NCI-H2227 (cell line): Measurements from ENCODE around the gene UNC119B.
A peak's percentile ranks its signal among the peaks of the same experiment; 100 is the strongest.
"Not testable (repeated sequence)": the region's sequence is repeated elsewhere in the genome, so short reads cannot be mapped to it uniquely, and the experiment has no call there.

Experiments used
- DNase-seq: peaks from one replicate; lab custom pipeline; 2025; ENCODE audit not compliant: unreplicated experiment; lab: John Stamatoyannopoulos, UW

Gene UNC119B

DNA sequence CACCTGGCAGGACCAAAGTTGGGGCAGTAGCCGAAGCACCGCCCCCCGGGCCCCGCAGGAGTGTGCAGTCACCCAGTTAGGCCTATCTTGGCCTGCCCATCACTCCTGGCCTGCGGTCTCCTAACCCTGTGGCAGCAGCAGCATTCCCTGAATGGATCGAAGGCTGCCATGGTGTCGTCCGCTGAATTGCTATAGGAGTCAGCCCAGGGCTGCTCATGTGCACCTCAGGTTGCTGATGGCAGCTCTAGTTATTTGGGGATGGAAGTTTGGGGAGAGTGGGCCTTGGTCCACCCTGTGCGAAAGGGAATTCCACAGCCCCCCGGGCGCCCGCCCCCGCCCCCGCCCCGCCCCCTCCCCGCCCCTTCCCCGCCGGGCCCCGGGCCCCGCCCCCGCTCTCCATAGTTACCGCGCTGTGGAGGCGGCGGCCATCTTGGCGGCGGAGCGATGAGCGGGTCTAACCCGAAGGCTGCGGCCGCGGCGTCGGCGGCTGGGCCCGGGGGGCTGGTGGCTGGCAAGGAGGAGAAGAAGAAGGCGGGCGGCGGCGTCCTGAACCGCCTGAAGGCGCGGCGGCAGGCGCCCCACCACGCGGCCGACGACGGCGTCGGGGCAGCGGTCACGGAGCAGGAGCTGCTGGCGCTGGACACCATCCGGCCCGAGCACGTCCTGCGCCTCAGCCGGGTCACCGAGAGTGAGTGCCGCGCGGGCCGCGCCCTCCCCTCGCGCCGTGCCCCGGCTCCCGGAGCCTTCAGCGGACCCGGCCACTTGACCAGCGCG, at the start of gene UNC119B:
TSS of gene UNC119B (plus strand) at position 428 of the 774 bp plus-strand sequence. CDS start at position 445, 17 bp downstream.
- DNase-seq, result peak; percentile 81

DNA sequence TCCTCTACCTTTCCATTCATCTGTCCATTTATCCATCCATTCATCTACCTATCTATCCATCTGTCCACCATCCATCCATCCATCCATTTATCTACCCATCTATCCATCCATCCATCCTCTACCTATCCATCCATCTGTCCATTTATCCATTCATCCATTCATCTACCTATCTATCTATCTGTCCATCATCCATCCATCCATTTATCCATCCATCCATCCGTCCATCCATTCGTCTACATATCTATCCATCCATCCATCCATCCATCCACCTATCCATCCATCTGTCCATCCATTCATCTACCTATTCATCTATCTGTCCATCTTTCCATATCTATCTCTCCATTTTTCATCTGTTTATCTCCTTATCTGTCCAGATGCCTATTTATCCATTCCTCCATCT, 48.8 kb upstream of the UNC119B start:
- DNase-seq, result no peak

DNA sequence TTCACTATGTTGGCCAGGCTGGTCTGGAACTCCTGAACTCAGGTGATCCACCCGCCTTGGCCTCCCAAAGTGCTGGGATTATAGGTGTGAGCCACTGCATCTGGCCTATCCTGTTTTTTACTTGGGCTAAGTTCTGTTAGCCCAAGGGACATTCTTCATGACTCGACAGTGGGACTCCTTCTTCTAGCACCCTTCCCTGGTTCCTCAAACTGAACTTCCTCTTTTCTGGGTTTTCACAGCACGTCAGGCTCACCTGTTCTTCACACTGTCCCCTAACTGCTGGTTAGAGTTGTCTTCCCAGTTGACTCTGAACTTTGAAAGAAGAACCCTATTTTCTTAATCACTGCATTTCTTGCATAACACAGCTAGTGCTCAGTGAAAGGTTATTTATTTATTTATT, 47.4 kb upstream of the UNC119B start:
- DNase-seq, result no peak

DNA sequence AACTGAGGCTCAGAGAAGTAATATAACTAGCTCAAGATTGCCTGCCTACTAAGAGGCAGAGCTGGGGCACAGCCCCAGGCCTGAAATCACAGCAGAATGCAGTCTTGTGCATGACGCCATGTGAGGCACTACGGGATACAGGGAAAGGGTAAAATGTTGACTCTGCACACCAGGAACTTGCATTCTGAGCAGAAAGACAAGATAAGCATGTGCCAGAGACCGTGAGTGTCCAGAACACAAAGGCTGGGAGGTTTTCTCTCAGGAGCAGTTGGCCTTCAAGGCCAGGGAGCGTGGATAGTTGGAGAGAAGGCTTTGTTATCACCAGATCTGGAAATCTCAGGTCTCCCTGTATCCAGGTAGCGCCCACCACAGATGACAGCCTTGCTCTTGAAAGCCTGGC, 46.5 kb upstream of the UNC119B start:
- no peak for DNase-seq

DNA sequence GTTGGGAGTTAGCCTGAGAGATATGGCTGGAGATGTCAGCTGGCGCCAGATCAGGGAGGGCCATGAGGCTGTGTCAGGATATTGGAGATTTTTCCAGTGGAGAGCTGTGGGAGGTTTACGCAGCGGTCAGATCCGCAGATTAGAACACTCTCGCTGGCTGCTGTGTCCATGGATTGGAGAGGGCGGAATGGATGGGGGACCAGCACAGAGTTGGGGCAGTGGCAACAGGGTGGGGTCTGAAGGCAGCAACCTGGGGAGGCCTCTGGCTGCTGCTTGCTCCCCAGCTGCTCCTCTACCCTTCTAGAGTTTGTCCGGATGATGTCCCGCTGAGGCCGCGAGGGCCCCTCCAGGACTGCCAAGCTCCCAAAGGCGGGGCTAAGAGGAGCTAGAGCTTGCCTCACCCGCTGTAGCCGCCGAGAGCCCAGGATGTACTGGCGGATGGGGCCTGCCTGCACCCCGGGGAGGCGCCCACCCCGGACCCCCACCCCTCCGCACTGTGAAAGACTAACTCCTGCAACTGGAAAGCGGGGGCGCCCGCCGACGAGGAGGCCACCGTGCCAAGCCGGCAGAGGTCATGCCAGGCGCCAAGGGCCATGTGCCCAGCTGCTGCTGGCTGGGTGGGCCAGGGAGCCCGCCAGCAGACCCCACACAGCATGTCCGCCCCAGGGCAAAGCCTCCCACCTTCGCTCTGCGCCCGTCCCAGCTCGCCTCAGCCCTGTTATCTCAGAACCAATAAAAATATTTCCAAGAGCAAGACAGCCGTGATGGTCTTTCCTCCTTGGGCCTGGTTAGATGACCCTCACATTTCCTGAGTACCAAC, 43.5 kb upstream of the UNC119B start:
- DNase-seq, result no peak

DNA sequence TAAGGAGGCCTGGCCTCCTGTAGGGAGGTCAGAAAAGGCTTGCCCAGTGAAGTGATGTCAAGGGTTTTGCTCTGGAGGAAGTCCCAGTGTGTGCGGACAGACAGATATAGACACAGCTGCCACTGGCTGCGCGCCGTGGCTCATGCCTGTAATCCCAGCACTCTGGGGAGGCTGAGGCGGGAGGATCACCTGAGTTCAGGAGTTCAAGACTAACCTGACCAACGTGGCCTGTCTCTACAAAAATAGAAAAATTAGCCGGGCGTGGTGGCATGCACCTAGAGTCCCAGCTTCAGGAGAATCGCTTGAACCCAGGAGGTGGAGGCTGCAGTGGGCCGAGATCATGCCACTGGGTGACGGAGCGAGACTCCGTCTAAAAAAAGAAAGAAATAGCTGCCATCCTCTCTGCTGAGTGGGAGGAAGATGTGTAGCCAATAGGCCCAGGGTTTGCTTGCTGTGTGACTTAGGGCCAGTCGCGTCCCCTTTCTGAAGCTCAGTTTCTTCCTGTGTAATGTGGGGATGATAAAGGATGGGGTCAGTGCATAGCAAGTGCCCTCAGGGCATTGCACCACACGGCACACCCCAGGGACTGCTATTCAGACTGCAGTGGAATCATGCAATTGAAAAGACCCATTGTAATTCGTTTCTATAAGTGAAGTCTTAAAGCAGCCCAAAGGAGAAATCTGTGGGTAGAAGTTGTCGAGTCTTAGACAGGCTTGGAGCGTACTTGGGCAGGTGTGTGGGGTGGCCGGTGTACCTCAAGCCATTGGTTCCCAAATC, 42.0 kb upstream of the UNC119B start:
- DNase-seq, result no peak

DNA sequence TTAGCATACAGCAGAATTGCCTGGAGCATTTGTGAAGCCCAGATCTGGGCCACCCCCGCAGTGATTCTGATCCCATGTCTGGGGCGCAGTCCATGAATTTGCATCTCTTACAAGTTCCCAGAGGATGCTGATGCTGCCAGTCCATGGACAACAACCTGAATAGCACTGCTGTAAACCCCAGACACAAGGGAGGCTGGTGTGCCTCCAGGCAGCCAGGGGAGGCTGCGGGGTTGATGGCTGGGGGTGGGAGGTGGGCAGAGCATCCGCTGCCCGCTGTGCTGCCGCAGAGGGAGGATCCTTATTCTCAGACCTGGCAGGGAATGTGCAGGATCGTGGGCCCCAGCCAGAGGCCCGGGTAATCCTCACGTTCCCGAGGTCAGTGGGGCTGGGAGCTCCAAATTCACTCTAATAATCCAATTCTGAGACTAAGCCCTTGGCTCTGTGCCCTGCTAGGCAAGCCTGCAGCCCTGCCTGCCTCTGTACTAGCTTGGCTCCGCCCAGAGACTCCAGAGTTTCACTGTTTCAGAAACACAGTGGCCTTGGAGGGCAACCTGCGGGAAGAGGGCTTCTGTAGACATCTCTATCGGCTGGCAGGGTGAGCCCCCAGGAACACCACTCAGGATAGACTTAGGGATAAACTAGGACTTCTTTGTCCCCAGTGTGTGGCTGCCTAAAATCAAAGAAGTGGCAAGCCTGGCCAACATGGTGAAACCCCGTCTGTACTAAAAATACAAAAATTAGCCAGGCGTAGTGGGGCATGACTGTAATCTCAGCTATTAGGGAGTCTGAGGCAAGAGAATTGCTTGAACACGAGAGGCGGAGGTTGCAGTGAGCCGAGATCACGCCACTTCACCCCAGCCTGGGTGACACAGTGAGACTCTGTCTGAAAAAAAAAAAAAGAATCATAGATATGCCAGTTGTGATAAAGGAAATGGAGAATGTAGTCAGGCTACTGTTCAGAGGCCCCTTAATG, 41.1 kb upstream of the UNC119B start:
- DNase-seq, result peak; percentile 63

DNA sequence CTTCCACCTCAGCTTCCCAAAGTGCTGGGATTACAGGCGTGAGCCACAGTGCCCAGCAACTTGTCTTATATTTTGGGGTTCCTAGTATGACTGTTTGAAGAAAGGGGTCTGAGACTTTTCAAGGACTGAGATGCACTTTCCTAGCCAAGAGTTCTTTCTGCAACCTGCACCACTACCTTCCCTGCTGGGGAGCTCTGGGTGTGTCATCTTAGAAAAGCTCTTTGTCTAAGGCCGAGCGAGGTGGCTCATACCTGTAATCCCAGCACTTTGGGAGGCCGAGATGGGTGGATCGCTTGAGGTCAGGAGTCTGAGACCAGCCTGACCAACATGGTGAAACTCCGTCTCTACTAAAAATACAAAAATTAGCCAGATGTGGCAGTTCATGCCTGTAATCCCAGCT, 40.0 kb upstream of the UNC119B start:
- DNase-seq, result not testable (repeated sequence)

DNA sequence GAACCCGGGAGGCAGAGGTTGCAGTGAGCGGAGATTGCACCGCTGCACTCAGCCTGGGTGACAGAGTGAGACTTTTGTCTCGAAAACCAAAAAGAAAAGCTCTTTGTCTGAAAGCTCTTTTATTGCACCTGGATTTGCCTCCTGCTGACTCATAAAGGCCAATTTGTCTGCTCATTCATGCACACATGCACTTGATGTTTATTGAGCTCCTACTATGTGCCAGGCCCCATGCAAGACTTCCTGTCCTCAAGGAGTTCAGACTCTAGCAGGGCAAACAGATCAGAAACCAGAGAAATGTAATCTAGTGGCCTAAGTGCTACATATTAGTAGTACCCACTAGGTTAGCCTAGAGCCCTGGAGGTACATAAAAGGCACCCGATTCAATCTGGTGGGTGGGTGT, 39.6 kb upstream of the UNC119B start:
- DNase-seq, result no peak

DNA sequence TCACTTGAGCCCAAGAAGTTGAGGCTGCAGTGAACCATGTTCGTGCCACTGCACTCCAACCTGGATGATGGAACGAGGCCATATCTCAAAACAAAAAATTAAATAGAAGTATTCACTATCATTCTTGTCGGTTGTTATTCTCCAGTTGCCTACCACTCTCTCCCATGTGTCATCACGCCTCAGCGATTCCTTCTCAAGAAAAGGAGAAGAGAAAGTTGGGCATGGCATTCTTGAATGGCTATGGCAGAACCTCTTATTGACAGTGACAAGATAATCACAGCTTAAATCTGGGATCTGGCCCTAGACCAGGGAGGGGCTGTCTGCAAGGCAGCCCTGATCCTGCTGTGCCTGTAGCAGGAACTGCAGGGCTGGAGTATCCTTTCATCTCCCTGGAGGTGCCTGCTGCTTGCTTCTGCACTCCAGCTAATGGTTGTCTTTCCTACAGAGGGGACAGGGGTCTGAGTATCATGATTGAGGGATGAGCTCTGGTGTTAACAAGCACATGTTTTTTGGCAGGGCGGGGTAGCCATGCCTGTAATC, 36.1 kb upstream of the UNC119B start:
- no peak for DNase-seq

DNA sequence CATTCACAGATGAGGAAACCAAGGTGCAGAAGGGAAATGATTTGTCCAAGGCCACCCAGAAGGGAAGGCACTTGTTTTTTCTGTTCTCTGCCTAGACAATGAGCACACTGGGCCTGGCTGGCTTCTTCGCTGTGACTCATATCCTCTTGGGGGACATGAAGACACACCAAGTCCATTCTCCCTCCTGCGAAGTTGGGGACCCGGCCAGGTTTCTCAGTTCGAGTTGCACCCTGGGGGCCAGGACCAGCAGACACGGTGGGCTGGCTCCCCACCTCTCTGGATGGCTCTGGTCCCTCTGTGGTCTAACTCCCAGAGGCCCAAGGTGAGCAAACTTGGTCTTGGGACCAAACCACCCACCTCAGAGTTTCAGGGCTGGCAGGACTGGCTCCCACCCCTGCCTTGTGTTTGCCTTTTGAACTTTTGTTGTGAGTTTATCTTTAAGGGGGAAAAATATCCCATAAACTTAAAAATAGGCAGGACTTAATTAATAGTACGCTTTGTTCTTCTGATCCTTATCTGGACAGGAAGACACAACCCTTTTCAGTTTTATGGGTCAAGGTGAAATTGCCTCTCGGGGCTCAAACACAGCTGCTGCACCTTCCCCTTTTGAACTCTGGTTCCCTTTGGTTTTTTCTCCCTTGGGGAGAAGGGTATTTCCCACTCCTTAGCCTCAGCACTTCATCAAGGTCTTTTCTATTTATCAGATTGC, 32.3 kb upstream of the UNC119B start:
- DNase-seq, result no peak

DNA sequence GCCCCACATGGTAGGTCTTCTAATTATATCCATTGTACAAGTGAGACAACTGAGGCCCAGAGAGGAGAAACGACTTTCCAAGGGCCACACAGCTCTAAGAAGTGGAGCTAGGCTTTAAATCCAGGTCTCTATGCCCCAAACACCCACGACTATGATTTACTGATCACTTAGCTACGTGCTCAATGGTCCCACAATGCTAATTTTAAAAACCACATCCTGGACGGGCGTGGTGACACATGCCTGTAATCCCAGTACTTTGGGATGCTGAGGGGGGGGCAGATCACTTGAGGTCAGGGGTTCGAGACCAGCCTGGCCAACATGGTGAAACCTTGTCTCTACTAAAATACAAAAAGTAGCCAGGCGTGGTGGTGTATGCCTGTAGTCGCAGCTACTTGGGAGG, 31.7 kb upstream of the UNC119B start:
- DNase-seq, result no peak

DNA sequence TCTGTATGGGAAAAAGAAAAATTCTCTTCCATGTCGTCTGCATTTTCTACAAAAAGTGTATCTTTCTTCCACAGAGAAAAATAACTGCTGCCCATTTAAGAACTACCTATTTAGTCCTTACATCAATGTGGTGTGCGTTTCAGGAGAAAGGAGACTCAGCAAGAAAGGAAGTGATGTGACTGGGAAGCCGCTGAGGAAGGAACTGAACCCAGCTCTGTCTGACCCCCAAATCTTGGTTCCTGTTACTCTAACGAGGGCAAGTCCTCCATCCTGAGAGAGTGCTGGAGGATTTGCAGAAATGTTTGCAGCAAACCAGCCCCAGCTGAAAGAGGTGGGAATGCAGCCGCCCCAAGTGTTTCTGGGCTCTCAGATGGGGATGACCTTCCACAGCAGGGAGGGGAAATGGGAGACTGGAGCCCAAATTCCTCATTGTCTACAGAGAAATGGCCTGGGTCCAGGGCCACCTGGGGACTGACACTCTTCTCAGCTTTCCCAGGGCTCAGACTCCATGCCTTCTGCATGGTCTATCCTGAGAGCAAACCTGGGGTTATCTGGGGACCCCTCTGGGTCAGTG, 30.0 kb upstream of the UNC119B start:
- no peak for DNase-seq

DNA sequence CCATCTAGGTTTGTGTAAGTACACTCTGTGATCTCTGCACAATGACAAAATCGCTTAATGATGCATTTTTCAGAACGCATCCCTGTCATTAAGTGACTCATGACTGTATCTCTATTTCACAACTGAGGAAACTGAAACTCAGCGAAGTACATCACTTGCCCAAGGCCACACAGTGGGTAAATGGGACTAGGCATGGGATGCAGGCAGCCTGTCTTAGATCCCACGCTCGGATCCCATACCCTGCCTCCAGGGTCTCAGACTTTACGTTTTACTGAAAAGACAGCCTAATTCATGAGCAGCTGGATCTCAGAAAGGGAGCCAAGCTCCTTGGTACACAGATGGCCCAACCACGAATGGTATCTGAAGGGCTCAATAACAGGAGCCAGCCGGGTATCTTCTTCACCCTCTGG, 25.7 kb upstream of the UNC119B start:
- no peak for DNase-seq

DNA sequence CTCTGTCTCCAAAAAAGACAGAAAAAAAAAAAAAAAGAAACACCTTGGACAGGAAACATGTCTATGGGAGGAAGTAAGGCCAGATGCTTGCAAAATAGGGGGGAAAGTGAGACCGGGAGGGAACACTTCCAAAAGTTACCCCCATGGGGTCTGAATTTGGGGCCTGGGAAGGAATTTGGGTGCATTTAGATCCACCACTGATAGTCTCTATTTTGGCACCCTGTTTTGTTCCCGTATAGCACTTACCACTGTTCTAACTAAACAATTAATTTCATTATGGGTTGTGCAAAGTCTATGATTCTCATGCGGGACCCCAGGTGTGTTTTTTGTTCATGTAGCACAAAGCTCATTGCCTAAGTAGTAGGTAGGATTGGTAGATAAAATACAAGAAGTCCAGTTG, 24.7 kb upstream of the UNC119B start:
- no peak for DNase-seq

DNA sequence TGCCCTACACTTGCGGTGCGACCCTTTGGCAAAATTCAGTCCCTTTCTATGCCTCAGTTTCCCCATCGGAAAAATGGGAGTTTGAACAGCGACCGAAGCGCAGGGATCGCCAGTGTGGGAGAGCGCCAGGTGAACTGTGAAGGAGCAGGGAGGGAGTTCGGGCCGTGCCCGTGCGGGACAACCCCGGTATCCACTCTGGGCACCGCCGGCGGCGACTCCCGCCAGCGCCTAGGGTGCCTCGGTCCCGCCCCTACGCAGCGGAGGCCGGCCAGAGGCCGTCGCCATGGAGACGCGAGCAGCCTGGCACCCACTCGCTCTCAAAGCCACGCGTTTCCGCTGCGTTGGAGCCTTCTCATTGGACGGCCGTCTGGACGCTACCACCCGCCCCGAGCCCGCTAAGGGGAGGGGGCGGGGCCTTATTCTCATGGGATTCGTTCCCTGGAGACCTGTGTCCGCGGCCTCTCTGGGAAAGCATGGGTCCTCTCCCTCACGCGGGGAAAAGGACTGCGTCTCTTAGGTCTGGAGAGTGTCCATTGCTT, 24.0 kb upstream of the UNC119B start:
- peak; percentile 99 for DNase-seq

DNA sequence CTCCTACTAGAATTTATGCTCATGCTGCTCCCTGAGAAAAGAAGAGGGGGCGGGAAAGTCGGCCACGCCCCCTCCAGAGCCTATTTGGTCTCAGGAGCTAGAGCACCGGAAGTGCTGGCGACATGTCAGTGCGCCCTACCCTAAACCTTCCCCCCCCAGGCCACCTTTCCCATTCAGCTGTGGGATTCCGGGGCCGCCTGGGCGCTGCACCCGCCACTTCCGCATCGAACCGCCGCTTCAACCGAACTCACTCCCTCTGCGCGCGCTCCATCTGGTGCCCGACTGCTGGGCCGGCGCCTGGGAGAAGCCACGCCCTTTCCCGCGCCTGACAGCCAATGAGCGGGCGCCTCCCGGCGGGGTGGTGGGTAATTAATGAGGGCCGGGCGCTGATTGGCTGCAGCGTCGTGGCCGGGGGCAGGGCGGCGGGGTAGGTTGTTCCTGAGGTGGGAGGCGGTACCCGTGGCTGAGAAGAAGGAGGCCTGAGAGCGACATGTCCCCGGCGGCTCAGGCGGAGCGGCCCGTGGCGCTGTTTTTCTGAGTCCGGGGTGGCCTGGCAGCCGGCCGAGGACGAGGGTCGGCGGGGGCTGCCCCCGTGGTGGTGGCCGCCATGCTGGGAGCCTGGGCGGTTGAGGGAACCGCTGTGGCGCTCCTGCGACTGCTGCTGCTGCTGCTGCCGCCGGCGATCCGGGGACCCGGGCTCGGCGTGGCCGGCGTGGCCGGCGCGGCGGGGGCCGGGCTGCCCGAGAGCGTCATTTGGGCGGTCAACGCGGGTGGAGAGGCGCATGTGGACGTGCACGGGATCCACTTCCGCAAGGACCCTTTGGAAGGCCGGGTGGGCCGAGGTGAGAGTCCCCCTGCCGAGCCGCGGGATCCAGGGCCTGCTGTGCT, 23.3 kb upstream of the UNC119B start, which contains the start of gene MLEC:
TSS of gene MLEC (plus strand) at position 460 of the 888 bp plus-strand sequence. CDS start at position 608, 148 bp downstream.
- DNase-seq, result peak; percentile 99
